Heart right ventricle (tissue), 16 donors: ENCODE measurements around the gene AZIN2. TPM values are rescaled to one million over a fixed set of nuclear protein-coding genes. Genes with fewer than 3 reads are reported as not detected.
"Not testable (repeated sequence)": the region's sequence is repeated elsewhere in the genome, so short reads cannot be mapped to it uniquely, and the experiment has no call there.

Experiments
- ATAC-seq, 8 donors: fragments of 200-7000 bp; cut with Tn5 transposase; one replicate each; pipeline ENCODE4 v1.9.1; 2020; ENCODE audit warnings: mild to moderate bottlenecking in 8 of 8, moderate library complexity in 8 of 8, moderate number of reproducible peaks in 1 of 8
- DNase-seq, 2 donors: peaks; one replicate each; pipeline ENCODE4 v3.0.0-alpha.2; 2020
- H3K27ac ChIP-seq, 10 donors: fragments of 200-600 bp; sonication (generic) in 2 of 10; one replicate each; pipeline versions ENCODE4 v1.5.0 to v1.8.0; 2020 to 2022; ENCODE audit warnings: mild to moderate bottlenecking in 3 of 10
- H3K27me3 ChIP-seq, 7 donors: fragments of 200-600 bp; one replicate each; pipeline ENCODE4 v1.8.0; 2021 to 2022; ENCODE audit warnings: mild to moderate bottlenecking in 2 of 7
- H3K36me3 ChIP-seq, 9 donors: fragments of 200-600 bp; sonication (generic) in 1 of 9; one replicate each; pipeline versions ENCODE4 v1.5.0 to v1.8.0; 2020 to 2022; ENCODE audit warnings: mild to moderate bottlenecking in 2 of 9
- H3K4me1 ChIP-seq, 9 donors: fragments of 200-600 bp; sonication (generic) in 1 of 9; one replicate each; pipeline versions ENCODE4 v1.5.0 to v1.8.0; 2020 to 2022; ENCODE audit warnings: mild to moderate bottlenecking in 4 of 9
- H3K4me3 ChIP-seq, 10 donors: fragments of 200-600 bp; sonication (generic) in 2 of 10; one replicate each; pipeline versions ENCODE4 v1.5.0 to v1.8.0; 2020 to 2022; ENCODE audit warnings: mild to moderate bottlenecking in 7 of 10, moderate library complexity in 2 of 10
- H3K9me3 ChIP-seq, 11 donors: fragments of 200-600 bp in 10 of 11; sonication (generic) in 2 of 11; one replicate each; pipeline versions ENCODE4 v1.5.0 to v1.8.0; 2013 to 2022; ENCODE audit warnings: mild to moderate bottlenecking in 2 of 11, control low read depth in 1 of 11, moderate library complexity in 1 of 11
- WGBS, 2 donors: extraction: QIAGEN DNeasy Blood & Tissue Kit; methylation state at CpG; one replicate each; pipeline ENCODE4 v1.1.7; 2013; ENCODE audit warnings: inconsistent platforms in 1 of 2; 5-methylcytosine and 5-hydroxymethylcytosine counted together
- intact Hi-C, 10 donors: fragments of 100-400 bp; cut with DNase I; formaldehyde crosslinking; loops; one replicate each; pipeline versions ENCODE4 v1.11.1 to v1.14.2; 2022
- polyA plus RNA-seq, 2 donors: library from polyadenylated mRNA; stranded (reverse); fragments of 200-250 nt; gene quantifications; one replicate each; pipeline ENCODE4 v1.2.3, GENCODE V29; 2013
- total RNA-seq, 10 donors: library from RNA; stranded (reverse); fragmentation: NEBNext Ultra II Directional in 3 of 10; extraction: Animal tissue kit (Norgen Biotek cat#: 25700) in 3 of 10; gene quantifications; one replicate each; pipeline versions ENCODE4 v1.2.1 to v1.2.4, GENCODE V29; 2021 to 2023
- TF ChIP-seq, protein P1 (sequence below), 9 donors: fragments of 200-600 bp; sonication (generic) in 2 of 9; IDR thresholded peaks; one replicate each; pipeline versions ENCODE4 v1.5.0 to v1.8.0; 2021 to 2022; ENCODE audit warnings: antibody characterized with exemption in 9 of 9, mild to moderate bottlenecking in 5 of 9, moderate library complexity in 1 of 9
- donor health status: Arrhythmogenic right ventricular cardiomyopathy.
- donor health status: ischemic (EF 13 %, LVEDD 7.1; RV severe dilation, severe dysfunction).
- donor health status: healthy with polysubstance abuse.
- donor health status: DM: no; HTN: yes; CAD: no.
- donor health status: DM: no; HTN: no; CAD: no.
- donor health status: ischemic (EF 25% LVEDD 6.9; RV normal size, moderate dysfunction).
- donor health status: ischemic (EF 25% LVEDD 5.7; RV mildly dilated, moderate dysfunction).
- donor health status: healthy.
- donor health status: DM: yes; HTN: yes; CAD: no.
- donor health status: Ischemic cardiomyopathy.
- donor health status: ischemic (EF 35%, LVEDD 5.7; RV mildly dilated, moderate dysfunction).
- donor health status: nonischemic (EF 11% LVEDD 7.7; RV severe dilation, severe dysfunction).
- donor health status: DM: yes; HTN: yes; CAD: no.
- donor health status: PGD.
- donor health status: ischemic (EF 29% LVEDD 5.4; RV normal size, mild dysfunction).
- donor health status: nonischemic (EF 23%, LVEDD 6.1; RV moderate dilation, normal function).

Gene AZIN2
- total and polyA plus RNA-seq, 12 donors: 1.1 to 6.9 (median 2.7) TPM

DNA sequence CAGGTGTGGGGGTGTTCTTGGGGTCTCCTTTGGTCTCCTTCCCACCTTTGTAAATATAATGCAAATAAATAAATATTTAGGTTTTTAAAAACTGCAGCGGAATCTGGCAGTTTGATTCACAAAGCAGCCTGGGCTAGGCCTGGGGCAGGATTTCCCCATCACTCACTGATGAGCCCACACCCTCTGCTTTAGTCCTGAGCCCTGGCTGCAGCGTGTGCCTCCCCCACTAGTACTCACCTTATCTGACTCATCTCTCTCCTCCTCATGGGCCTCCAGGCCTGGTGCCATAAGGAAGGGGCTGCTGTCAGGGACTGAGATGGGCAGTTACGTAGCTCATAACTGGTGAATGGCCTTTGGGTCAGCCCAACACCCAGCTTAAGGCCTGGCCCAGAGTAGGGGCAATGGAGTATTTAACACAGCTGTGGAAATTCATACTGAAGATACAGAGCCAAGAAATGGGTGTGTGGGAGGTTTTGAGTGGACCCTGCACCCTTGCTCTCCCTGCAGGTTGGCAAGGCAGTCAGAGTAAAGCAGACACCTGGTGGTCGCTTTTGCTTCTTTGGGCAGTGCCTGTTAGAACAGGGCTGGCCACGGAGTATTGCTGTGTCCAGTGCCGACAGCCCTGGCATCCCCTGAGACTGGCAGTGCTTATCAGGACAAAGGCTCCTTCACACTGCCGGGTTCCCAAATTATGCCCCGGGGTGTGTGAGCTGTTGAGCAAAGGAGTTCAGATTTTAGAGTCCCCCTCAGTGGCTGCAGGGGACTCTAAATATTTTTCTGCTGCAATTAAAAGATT, 39.7 kb downstream of the AZIN2 start:
- TF ChIP-seq, protein P1, sequence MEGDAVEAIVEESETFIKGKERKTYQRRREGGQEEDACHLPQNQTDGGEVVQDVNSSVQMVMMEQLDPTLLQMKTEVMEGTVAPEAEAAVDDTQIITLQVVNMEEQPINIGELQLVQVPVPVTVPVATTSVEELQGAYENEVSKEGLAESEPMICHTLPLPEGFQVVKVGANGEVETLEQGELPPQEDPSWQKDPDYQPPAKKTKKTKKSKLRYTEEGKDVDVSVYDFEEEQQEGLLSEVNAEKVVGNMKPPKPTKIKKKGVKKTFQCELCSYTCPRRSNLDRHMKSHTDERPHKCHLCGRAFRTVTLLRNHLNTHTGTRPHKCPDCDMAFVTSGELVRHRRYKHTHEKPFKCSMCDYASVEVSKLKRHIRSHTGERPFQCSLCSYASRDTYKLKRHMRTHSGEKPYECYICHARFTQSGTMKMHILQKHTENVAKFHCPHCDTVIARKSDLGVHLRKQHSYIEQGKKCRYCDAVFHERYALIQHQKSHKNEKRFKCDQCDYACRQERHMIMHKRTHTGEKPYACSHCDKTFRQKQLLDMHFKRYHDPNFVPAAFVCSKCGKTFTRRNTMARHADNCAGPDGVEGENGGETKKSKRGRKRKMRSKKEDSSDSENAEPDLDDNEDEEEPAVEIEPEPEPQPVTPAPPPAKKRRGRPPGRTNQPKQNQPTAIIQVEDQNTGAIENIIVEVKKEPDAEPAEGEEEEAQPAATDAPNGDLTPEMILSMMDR (IDR thresholded peaks at IDR 0.05): no peak
- 82 to 83% methylated on average over 8 of the region's 8 CpGs for WGBS, 2 donors

DNA sequence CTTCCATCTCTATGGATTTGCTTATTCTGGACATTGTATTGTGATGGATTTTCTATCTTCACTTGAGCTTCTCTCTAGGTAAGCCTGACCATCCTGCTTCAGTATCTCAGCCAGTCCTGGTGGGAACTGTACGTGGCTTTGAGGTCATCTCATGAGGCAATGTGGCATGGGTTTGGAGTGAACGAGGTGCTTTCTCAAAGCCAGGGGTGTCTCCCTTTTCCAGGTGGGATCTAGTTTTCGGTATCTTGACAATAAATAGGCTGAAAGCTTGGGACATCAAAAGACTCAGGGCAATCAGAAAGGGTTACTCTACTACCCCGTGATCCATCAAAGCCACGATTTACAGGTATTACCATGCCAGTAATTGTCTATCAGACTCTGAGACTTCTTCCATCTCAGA, 40.8 kb downstream of the AZIN2 start:
- no peaks in the 10 kb centered on the region for H3K9me3 ChIP-seq
- peaks cover 0 to 12% (median 8%) of the 10 kb centered on the region in 9 donors for H3K4me1 ChIP-seq
- no peak overlapping the region for H3K4me3 ChIP-seq
- ATAC-seq (no peak), DNase-seq (no peak)
- TF ChIP-seq, protein P1 (IDR thresholded peaks at IDR 0.05): no peak
- no peaks in the 10 kb centered on the region for H3K27me3 ChIP-seq
- 84 to 89% methylated on average over 5 of the region's 5 CpGs for WGBS, 2 donors
- peaks cover 0 to 5% (median 0%) of the 10 kb centered on the region in 9 donors for H3K36me3 ChIP-seq
- intact Hi-C loops: loop anchor here in 6 of 10 donors (10.0 kb wide), 4 partner anchors 133 to 353 kb away; partner anchors contain the start of genes ZSCAN20 (in 3 of the 6) and ZNF362 (in 1 of the 6)
- H3K27ac ChIP-seq: no peak overlapping the region

More for the DNA sequence above, 39.7 kb downstream of the AZIN2 start:
- intact Hi-C loops: loop anchor here in 6 of 10 donors (10.0 kb wide), 4 partner anchors 134 to 354 kb away; partner anchors contain the start of genes ZSCAN20 (in 3 of the 6) and ZNF362 (in 1 of the 6)
- no peak for DNase-seq
- Histone ChIP-seq H3K27ac (no peak overlapping the region), H3K4me1 (peaks cover 0 to 1% (median 0%) of the 10 kb centered on the region in 9 donors), H3K9me3 (no peaks in the 10 kb centered on the region), H3K36me3 (peaks cover 0 to 5% (median 0%) of the 10 kb centered on the region in 9 donors), H3K4me3 (no peak overlapping the region), H3K27me3 (no peaks in the 10 kb centered on the region)
- ATAC-seq: no peak

DNA sequence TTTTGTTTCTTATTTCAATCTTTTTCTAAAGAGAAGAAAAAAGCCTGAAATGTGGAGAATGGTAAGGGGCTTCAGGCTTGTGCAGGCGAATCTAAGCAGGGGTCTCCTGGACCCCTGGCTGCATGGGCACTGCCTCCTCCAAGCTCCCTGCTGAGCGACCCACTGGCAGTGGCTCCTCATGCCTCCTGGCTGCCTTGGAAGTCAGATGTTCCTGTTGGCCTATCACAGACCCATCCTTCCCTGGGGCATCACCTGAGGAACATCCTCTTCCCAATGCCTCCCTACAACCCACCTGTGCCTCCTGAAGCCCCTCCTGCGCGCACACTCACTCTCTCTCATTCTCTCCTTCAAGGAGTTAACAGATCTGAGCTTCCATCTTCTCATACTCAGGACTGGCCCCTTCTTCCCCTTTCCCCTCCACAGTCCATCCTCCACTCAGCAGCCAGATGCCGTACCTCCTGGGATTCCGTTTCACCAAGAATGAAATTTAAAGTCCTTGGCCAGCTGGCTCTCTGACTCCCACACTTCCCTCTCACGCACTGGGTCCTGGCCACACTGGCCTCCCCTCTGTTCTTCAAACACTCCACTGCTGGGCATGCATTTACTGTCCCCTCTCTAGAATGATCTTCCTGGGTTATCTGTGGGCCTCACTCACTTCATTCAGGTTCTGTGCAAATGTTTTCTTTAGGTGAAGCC, 41.7 kb downstream of the AZIN2 start:
- TF ChIP-seq, protein P1 (IDR thresholded peaks at IDR 0.05): no peak
- peaks cover 0 to 16% (median 10%) of the 10 kb centered on the region in 9 donors for H3K4me1 ChIP-seq
- H3K27me3 ChIP-seq: no peaks in the 10 kb centered on the region
- H3K9me3 ChIP-seq: no peaks in the 10 kb centered on the region
- 65 to 71% methylated on average over 7 of the region's 7 CpGs for WGBS, 2 donors
- ATAC-seq (no peak), DNase-seq (no peak)
- intact Hi-C loops: loop anchor here in 6 of 10 donors (10.0 kb wide), 4 partner anchors 132 to 352 kb away; partner anchors contain the start of genes ZSCAN20 (in 3 of the 6) and ZNF362 (in 1 of the 6)
- peaks cover 0 to 2% (median 0%) of the 10 kb centered on the region in 9 donors for H3K36me3 ChIP-seq
- H3K27ac ChIP-seq: no peak overlapping the region
- H3K4me3 ChIP-seq: no peak overlapping the region

DNA sequence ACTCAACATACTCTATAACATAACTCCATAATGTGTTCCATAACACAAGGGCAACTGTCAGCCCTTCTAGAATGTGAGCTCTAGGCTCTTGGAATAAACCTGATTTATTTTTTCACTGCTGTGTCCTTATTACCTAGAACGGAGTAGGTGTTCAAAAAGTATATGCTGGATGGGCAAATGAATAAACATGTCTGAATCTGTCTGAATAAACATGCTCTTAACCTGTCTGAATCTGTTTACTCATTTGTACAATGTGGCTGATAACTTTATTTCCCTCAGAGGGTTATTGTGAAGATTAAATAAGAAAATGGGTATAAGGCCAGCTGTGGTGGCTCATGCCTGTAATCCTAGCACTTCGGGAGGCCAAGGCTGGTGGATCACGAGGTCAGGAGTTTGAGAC, 42.3 kb downstream of the AZIN2 start:
- peaks cover 0 to 23% (median 17%) of the 10 kb centered on the region in 9 donors for H3K4me1 ChIP-seq
- WGBS, 2 donors: 77 to 85% methylated on average over 3 of the region's 3 CpGs
- no peak overlapping the region for H3K27ac ChIP-seq
- intact Hi-C loops: loop anchor here in 6 of 10 donors (10.0 kb wide), 4 partner anchors 132 to 352 kb away; partner anchors contain the start of genes ZSCAN20 (in 3 of the 6) and ZNF362 (in 1 of the 6)
- no peaks in the 10 kb centered on the region for H3K27me3 ChIP-seq
- H3K4me3 ChIP-seq: no peak overlapping the region
- no peak for DNase-seq
- TF ChIP-seq, protein P1 (IDR thresholded peaks at IDR 0.05): no peak
- H3K9me3 ChIP-seq: no peaks in the 10 kb centered on the region
- ATAC-seq: no peak
- no peaks in the 10 kb centered on the region for H3K36me3 ChIP-seq

DNA sequence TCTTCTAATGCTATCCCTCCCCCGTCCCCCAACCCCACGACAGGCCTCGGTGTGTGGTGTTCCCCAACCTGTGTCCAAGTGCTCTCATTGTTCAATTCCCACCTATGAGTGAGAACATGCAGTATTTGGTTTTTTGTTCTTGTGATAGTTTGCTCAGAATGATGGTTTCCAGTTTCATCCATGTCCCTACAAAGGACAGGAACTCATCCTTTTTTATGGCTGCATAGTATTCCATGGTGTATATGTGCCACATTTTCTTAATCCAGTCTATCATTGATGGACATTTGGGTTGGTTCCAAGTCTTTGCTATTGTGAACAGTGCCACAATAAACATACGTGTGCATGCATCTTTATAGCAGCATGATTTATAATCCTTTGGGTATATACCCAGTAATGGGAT, 43.7 kb downstream of the AZIN2 start:
- peaks cover 0 to 28% (median 22%) of the 10 kb centered on the region in 9 donors for H3K4me1 ChIP-seq
- not testable (repeated sequence) for H3K36me3 ChIP-seq, H3K27ac ChIP-seq, H3K4me3 ChIP-seq, H3K27me3 ChIP-seq, ATAC-seq, H3K9me3 ChIP-seq, DNase-seq
- WGBS, 2 donors: 95 to 96% methylated on average over 4 of the region's 4 CpGs
- intact Hi-C loops: loop anchor here in 6 of 10 donors (5.0 to 10.0 kb wide), 5 partner anchors 58 to 350 kb away; partner anchors contain the start of genes ZSCAN20 (in 3 of the 6), TRIM62 (in 1 of the 6) and ZNF362 (in 1 of the 6)
